HS-27A (cell line): ENCODE measurements around the gene ABCC4.

Experiments
- DNase-seq: peaks from one replicate; pipeline ENCODE4 v3.0.0-alpha.2; 2012; ENCODE audit warnings: low read depth, missing footprints

The ABCC4 gene

GRCh38 chr13:95113601-95114000 lies 187.7 kb downstream of the ABCC4 start:
- no peak for DNase-seq

- DNase-seq = no peak
Observed at GRCh38 chr13:95112883-95113282, 188.4 kb downstream of the ABCC4 start.

GRCh38 chr13:95111608-95112007 lies 189.6 kb downstream of the ABCC4 start:
- no peak for DNase-seq

- no peak for DNase-seq
Observed at GRCh38 chr13:95106562-95106961, 194.7 kb downstream of the ABCC4 start.

GRCh38 chr13:95100525-95101433 lies 200.5 kb downstream of the ABCC4 start:
- DNase-seq = no peak

- DNase-seq = no peak
Observed at GRCh38 chr13:95099541-95099940, 201.7 kb downstream of the ABCC4 start.

- DNase-seq = no peak
Observed at GRCh38 chr13:95098916-95099315, 202.3 kb downstream of the ABCC4 start.

GRCh38 chr13:95091755-95092154 lies 209.5 kb downstream of the ABCC4 start:
- DNase-seq = no peak

GRCh38 chr13:95087746-95088305 lies 213.4 kb downstream of the ABCC4 start:
- DNase-seq = no peak

- no peak for DNase-seq
Observed at GRCh38 chr13:95086761-95087160, 214.5 kb downstream of the ABCC4 start.

GRCh38 chr13:95083758-95084157 lies 217.5 kb downstream of the ABCC4 start:
- no peak for DNase-seq

- no peak for DNase-seq
Observed at GRCh38 chr13:95083066-95083465, 218.2 kb downstream of the ABCC4 start.

GRCh38 chr13:95075506-95075905 lies 225.7 kb downstream of the ABCC4 start:
- no peak for DNase-seq

- DNase-seq = no peak
Observed at GRCh38 chr13:95074820-95075219, 226.4 kb downstream of the ABCC4 start.

- DNase-seq = no peak
Observed at GRCh38 chr13:95073747-95074311, 227.4 kb downstream of the ABCC4 start.

GRCh38 chr13:95067303-95067702 lies 233.9 kb downstream of the ABCC4 start:
- no peak for DNase-seq

- no peak for DNase-seq
Observed at GRCh38 chr13:95060014-95060519, 241.2 kb downstream of the ABCC4 start.

- no peak for DNase-seq
Observed at GRCh38 chr13:95059306-95059705, 241.9 kb downstream of the ABCC4 start.

GRCh38 chr13:95058680-95059079 lies 242.6 kb downstream of the ABCC4 start:
- DNase-seq = no peak

- no peak for DNase-seq
Observed at GRCh38 chr13:95056266-95056665, 245.0 kb downstream of the ABCC4 start.

- no peak for DNase-seq
Observed at GRCh38 chr13:95050800-95051615, 250.2 kb downstream of the ABCC4 start.

GRCh38 chr13:95049772-95050171 lies 251.5 kb downstream of the ABCC4 start:
- DNase-seq = no peak
